Uterus (tissue), 2 donors: ENCODE measurements around the gene LCN1.

Experiments
- CTCF ChIP-seq, 4 experiments: fragments of 200-600 bp in 2 of 4; fragments of 450-650 bp in 2 of 4; sonication (generic) in 2 of 4; IDR thresholded peaks; one replicate each; pipeline ENCODE4 v1.5.1; 2016 to 2019; ENCODE audit warnings: antibody characterized with exemption in 4 of 4, mild to moderate bottlenecking in 2 of 4, moderate library complexity in 1 of 4
- POLR2A ChIP-seq, 2 donors: fragments of 450-650 bp; IDR thresholded peaks; one replicate each; pipeline ENCODE4 v1.6.1; 2016; ENCODE audit warnings: antibody characterized with exemption in 2 of 2, mild to moderate bottlenecking in 1 of 2, moderate library complexity in 1 of 2

GRCh38 chr9:135503371-135504261 lies 17.6 kb upstream of the LCN1 start:
- TF ChIP-seq CTCF (IDR thresholded peaks at IDR 0.05) (no peak), POLR2A (IDR thresholded peaks at IDR 0.05) (no peak)
